OCI-LY3 (cell line): ENCODE data around the gene AMPD2.

ENCODE experiments used
- EZH2phosphoT487 ChIP-seq: fragments of 200-600 bp; shearing (Covaris generic); IDR thresholded peaks from 2 replicates; pipeline ENCODE4 v1.6.1; 2018; ENCODE audit warnings: antibody characterized with exemption, mixed run types, low read depth
- TF ChIP-seq, protein P1 (sequence below): fragments of 200-600, 300-600 bp; sonication (generic); IDR thresholded peaks from 2 replicates; pipeline ENCODE4 v1.5.1; 2014; ENCODE audit warnings: antibody characterized with exemption, low read length, low read depth

DNA sequence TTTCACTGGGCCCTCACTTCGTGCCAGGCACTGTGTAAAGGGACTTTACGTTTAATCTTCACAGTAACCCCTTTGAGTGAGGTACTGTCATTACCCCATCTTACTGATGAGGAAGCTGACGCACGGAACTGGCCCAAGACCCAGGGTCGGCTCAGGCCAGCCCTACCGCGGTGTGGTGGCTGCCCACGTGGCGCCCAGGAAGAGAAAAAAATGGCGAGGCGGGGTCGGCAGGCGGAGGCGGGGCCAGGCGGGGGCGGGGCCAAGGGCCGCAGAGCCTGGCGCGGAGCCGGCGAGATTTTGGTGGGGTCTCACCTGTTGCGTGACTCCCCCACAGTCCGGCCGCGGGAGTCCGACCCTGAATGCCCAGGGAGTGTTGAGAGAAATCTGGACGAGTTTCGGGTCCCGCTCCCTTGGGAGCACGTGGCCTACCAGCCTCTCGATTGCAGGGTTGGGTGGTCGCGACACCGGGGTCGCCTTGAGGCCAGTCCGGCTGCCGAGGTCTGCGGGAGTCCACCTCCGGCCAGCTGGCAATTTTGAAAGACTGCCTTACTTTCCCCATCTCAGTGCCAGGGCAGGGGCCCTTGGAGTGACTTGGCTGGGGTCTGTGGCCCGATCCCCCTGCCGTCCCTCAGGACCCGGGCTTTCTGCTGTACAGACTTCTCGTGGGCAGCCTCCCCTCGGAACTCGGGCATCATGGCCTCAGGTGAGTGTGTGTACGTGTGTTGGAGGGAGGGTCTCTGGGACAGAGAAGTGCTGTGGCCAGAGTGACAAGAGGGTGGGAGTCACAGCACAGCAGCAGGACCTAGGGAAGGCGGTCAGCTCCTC lies at the start of gene AMPD2, which contains the start of gene GNAT2:
- TF ChIP-seq, protein P1, sequence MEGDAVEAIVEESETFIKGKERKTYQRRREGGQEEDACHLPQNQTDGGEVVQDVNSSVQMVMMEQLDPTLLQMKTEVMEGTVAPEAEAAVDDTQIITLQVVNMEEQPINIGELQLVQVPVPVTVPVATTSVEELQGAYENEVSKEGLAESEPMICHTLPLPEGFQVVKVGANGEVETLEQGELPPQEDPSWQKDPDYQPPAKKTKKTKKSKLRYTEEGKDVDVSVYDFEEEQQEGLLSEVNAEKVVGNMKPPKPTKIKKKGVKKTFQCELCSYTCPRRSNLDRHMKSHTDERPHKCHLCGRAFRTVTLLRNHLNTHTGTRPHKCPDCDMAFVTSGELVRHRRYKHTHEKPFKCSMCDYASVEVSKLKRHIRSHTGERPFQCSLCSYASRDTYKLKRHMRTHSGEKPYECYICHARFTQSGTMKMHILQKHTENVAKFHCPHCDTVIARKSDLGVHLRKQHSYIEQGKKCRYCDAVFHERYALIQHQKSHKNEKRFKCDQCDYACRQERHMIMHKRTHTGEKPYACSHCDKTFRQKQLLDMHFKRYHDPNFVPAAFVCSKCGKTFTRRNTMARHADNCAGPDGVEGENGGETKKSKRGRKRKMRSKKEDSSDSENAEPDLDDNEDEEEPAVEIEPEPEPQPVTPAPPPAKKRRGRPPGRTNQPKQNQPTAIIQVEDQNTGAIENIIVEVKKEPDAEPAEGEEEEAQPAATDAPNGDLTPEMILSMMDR, result no peak
- TF ChIP-seq EZH2phosphoT487, result no peak
